ENCODE measurements around the gene ABITRAM.

The ABITRAM gene

DNA sequence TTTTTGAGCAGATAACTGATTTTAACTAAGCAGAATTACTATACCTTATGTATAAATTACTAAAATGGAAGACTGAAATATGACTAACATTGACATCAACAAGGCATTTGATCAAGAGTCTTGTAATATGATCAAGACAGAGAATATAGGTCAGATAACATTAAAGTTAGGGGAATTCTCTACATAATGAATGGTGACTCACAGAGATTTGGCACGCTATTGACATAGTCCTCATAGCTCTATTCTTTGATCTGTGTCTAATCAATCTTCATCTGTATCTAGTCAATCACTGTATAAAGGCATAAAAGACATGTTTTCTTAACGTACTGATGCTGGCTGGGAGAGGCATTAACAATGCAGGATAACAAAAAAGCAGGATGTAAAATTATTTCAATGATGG is 17.4 kb downstream of the ABITRAM start:
- Histone ChIP-seq H3K4me1 (ENCODE audit: low read length) (no peaks in the 10 kb centered on the region), H3K36me3 (replicated peaks; ENCODE audit: low read depth, low read length) (no peaks in the 10 kb centered on the region), H2AFZ (ENCODE audit: low read depth, low read length) (no peak overlapping the region), H3K4me3 (ENCODE audit: low read length) (no peak overlapping the region), H3K9ac (ENCODE audit: low read length) (no peak overlapping the region), H3K27me3 (ENCODE audit: low read depth, low read length) (no peaks in the 10 kb centered on the region), H3K9me3 (ENCODE audit: insufficient read depth, low read length) (no peaks in the 10 kb centered on the region), H4K20me1 (ENCODE audit: insufficient read depth, low read length) (no peaks in the 10 kb centered on the region), H3K4me2 (ENCODE audit: low read length) (no peak overlapping the region), H3K27ac (ENCODE audit: low read length) (no peak overlapping the region), H3K79me2 (ENCODE audit: low read length) (no peaks in the 10 kb centered on the region)
- TF ChIP-seq, protein P1, sequence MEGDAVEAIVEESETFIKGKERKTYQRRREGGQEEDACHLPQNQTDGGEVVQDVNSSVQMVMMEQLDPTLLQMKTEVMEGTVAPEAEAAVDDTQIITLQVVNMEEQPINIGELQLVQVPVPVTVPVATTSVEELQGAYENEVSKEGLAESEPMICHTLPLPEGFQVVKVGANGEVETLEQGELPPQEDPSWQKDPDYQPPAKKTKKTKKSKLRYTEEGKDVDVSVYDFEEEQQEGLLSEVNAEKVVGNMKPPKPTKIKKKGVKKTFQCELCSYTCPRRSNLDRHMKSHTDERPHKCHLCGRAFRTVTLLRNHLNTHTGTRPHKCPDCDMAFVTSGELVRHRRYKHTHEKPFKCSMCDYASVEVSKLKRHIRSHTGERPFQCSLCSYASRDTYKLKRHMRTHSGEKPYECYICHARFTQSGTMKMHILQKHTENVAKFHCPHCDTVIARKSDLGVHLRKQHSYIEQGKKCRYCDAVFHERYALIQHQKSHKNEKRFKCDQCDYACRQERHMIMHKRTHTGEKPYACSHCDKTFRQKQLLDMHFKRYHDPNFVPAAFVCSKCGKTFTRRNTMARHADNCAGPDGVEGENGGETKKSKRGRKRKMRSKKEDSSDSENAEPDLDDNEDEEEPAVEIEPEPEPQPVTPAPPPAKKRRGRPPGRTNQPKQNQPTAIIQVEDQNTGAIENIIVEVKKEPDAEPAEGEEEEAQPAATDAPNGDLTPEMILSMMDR (IDR thresholded peaks at IDR 0.05; ENCODE audit: low read depth, low read length) = no peak
- no peak for TF ChIP-seq EZH2phosphoT487 (IDR thresholded peaks at IDR 0.05; ENCODE audit: low read depth)

DNA sequence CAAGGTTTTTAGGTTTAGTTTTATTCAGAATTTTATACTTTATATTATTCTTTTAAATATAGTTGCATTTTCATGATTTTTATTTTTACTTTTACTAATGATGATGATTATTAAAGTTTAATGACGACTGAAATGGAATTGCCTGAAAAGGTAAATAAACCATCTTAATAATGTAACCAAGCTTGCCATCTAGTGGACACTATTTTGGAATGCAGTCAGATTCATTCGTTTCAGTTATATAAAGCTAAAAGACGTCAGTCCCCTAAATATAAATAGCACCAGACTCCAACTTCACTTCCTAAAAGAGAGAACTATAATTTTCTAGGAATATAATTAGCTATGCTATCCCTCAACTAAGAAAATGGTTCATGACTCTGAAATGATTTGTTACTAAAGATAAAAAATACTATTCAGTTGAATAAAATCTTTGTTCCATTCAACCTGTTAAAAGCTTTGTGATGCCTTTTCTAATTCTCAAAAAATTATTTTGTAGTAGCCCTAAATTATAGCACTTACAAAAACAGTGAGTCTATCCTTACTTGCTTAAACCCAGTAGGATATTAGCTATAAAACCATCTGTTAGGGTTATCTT is 19.9 kb downstream of the ABITRAM start:
- no peak overlapping the region for H3K4me3 ChIP-seq (ENCODE audit: low read length)
- no peaks in the 10 kb centered on the region for H3K27me3 ChIP-seq (ENCODE audit: low read depth, low read length)
- H3K36me3 ChIP-seq (replicated peaks; ENCODE audit: low read depth, low read length) = no peaks in the 10 kb centered on the region
- no peak overlapping the region for H3K9ac ChIP-seq (ENCODE audit: low read length)
- no peaks in the 10 kb centered on the region for H3K4me1 ChIP-seq (ENCODE audit: low read length)
- H3K79me2 ChIP-seq (ENCODE audit: low read length) = no peaks in the 10 kb centered on the region
- no peak overlapping the region for H3K4me2 ChIP-seq (ENCODE audit: low read length)
- H2AFZ ChIP-seq (ENCODE audit: low read depth, low read length) = no peak overlapping the region
- H3K9me3 ChIP-seq (ENCODE audit: insufficient read depth, low read length) = no peaks in the 10 kb centered on the region
- no peak overlapping the region for H3K27ac ChIP-seq (ENCODE audit: low read length)
- TF ChIP-seq, protein P1 (IDR thresholded peaks at IDR 0.05; ENCODE audit: low read depth, low read length) = peak; percentile 65
- no peak for TF ChIP-seq EZH2phosphoT487 (IDR thresholded peaks at IDR 0.05; ENCODE audit: low read depth)
- no peaks in the 10 kb centered on the region for H4K20me1 ChIP-seq (ENCODE audit: insufficient read depth, low read length)

DNA sequence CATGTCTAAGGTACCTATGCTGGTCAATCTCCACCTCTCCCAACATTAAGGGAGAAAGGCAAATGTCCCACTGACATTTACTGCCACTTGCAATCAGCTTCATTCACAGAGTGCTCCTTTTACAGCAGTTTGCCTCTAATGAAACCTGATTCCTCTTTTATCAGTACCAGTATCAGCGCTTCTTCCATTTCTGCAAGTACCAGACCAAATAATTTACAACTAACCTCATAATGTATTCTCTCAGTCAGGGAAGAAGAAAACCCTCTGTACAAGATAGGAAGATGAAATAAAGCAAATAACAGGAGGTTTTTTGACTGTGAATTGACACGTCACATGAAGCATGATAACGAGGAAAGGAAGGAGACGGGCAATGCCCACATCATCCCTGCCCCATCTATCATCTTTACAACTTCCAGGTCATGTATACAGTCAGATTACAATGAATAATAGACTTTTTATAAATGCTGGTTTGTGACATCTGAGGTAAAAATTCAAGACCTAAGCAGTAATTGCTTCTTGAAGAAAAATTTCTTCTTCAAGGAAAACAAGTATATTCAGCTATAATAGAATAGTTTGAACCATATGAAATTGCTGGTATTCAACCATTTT is 21.9 kb downstream of the ABITRAM start:
- no peaks in the 10 kb centered on the region for H3K9me3 ChIP-seq (ENCODE audit: insufficient read depth, low read length)
- TF ChIP-seq EZH2phosphoT487 (IDR thresholded peaks at IDR 0.05; ENCODE audit: low read depth) = no peak
- TF ChIP-seq, protein P1 (IDR thresholded peaks at IDR 0.05; ENCODE audit: low read depth, low read length) = no peak
- H3K36me3 ChIP-seq (replicated peaks; ENCODE audit: low read depth, low read length) = no peaks in the 10 kb centered on the region
- no peak overlapping the region for H3K27ac ChIP-seq (ENCODE audit: low read length)
- H3K4me1 ChIP-seq (ENCODE audit: low read length) = no peaks in the 10 kb centered on the region
- no peaks in the 10 kb centered on the region for H3K79me2 ChIP-seq (ENCODE audit: low read length)
- H3K4me3 ChIP-seq (ENCODE audit: low read length) = no peak overlapping the region
- H4K20me1 ChIP-seq (ENCODE audit: insufficient read depth, low read length) = no peaks in the 10 kb centered on the region
- H2AFZ ChIP-seq (ENCODE audit: low read depth, low read length) = no peak overlapping the region
- no peaks in the 10 kb centered on the region for H3K27me3 ChIP-seq (ENCODE audit: low read depth, low read length)
- H3K4me2 ChIP-seq (ENCODE audit: low read length) = no peak overlapping the region
- no peak overlapping the region for H3K9ac ChIP-seq (ENCODE audit: low read length)

DNA sequence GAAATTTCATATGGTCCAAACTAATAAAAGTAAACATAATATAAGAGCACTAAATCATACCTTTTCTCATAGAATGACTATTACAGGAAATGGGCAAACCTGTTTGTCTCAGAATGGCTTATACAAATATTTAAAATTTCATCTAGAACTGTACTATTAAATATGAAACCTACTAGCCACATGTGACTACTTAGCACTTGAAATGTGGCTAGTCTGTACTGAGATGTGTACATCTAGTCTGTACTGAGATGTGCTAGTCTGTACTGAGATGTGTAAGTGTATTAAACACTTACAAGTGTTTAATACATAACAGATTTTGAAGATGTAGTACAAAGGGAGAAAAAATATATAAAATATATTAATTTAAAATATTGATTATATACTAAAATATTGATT is 22.4 kb downstream of the ABITRAM start:
- Histone ChIP-seq H3K9ac (ENCODE audit: low read length) (no peak overlapping the region), H3K4me3 (ENCODE audit: low read length) (no peak overlapping the region), H3K27me3 (ENCODE audit: low read depth, low read length) (no peaks in the 10 kb centered on the region), H3K27ac (ENCODE audit: low read length) (no peak overlapping the region), H4K20me1 (ENCODE audit: insufficient read depth, low read length) (no peaks in the 10 kb centered on the region), H3K4me2 (ENCODE audit: low read length) (no peak overlapping the region), H3K4me1 (ENCODE audit: low read length) (no peaks in the 10 kb centered on the region), H3K36me3 (replicated peaks; ENCODE audit: low read depth, low read length) (no peaks in the 10 kb centered on the region), H3K79me2 (ENCODE audit: low read length) (no peaks in the 10 kb centered on the region), H2AFZ (ENCODE audit: low read depth, low read length) (no peak overlapping the region), H3K9me3 (ENCODE audit: insufficient read depth, low read length) (no peaks in the 10 kb centered on the region)
- TF ChIP-seq EZH2phosphoT487 (IDR thresholded peaks at IDR 0.05; ENCODE audit: low read depth) = no peak
- TF ChIP-seq, protein P1 (IDR thresholded peaks at IDR 0.05; ENCODE audit: low read depth, low read length) = no peak
